ENCODE data around the gene CHRNA9. TPM values are rescaled to one million over a fixed set of nuclear protein-coding genes. Genes with fewer than 3 reads are reported as not detected.

The CHRNA9 gene
- total and polyA plus RNA-seq, 2 of the 4 experiments (the other 2 are of a cell fraction): not detected

DNA sequence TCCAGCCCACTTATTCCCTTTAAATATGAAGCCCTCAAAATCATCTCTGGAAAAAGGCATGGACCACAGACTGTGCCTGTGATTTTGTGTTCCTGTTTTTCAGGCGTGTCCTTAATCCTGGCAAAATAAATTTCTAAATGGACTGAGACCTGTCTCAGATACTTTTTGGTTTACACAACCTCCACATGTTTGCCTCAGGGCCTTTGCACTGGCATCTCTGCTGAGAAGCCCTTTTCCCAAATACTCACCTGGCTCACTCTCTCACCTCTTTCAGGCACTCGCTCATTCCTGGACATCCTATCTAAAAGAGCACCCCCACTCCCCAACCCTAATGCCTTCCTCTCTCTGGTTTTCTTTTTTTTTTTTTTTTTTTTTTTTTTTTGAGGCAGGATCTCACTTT lies 40.5 kb downstream of the CHRNA9 start:
- dilution Hi-C loops (cut with HindIII; ENCODE audit: low sequenced_read_pairs, unreplicated experiment): no loop called here

More for the DNA sequence above, 40.5 kb downstream of the CHRNA9 start:
- no peaks in the 10 kb centered on the region for H3K79me1 ChIP-seq (ENCODE audit: low read depth in 1 of 2, low read length in 2 of 2)
- no peak overlapping the region for H3K56ac ChIP-seq (ENCODE audit: extremely low read depth, insufficient read depth, low read length)
- DNase-seq (no peak), ATAC-seq (ENCODE audit: low read depth) (no peak)
- no peak overlapping the region for H2AFZ ChIP-seq (replicated peaks; ENCODE audit: low read length, poor library complexity)
- H3K4me2 ChIP-seq (ENCODE audit: low read depth, low read length): no peak overlapping the region
- BruUV-seq (replicated peaks): no TSS peak
- H3K14ac ChIP-seq (replicated peaks; ENCODE audit: low read depth, low read length): no peak overlapping the region
- no peaks in the 10 kb centered on the region for H3K4me1 ChIP-seq (ENCODE audit: control insufficient read depth, insufficient read depth, low read length)
- H4K20me1 ChIP-seq (ENCODE audit: insufficient read depth, low read length): no peaks in the 10 kb centered on the region
- H2BK120ac ChIP-seq (ENCODE audit: low read depth, low read length): no peak overlapping the region
- WGBS, 2 experiments (ENCODE audit: extremely low coverage in 2 of 2, insufficient read length in 1 of 2): no CpG with 5 or more reads among the region's 2 CpGs
- H3K9me3 ChIP-seq (ENCODE audit: control insufficient read depth, insufficient read depth, low read length): no peaks in the 10 kb centered on the region
- H3K9me1 ChIP-seq (ENCODE audit: insufficient read depth, low read length): 0 out of 2 replicates have a peak, but pooled peaks cover 3% of the 10 kb centered on the region
- no peak for TF ChIP-seq RFX5 (IDR thresholded peaks at IDR 0.05; ENCODE audit: low read depth, low read length)
- no peak overlapping the region for H2AK5ac ChIP-seq (ENCODE audit: low read depth, low read length)
- no peak overlapping the region for H4K5ac ChIP-seq (ENCODE audit: low read depth, low read length)
- no peak overlapping the region for H4K91ac ChIP-seq (ENCODE audit: insufficient read depth, low read depth, low read length)
- in situ Hi-C loops (cut with MboI; ENCODE audit: low sequenced_read_pairs): no loop called here
- H3K18ac ChIP-seq (ENCODE audit: low read depth, low read length): no peak overlapping the region
- H3K36me3 ChIP-seq (ENCODE audit: control insufficient read depth, insufficient read depth, low read length): no peaks in the 10 kb centered on the region
- no peak overlapping the region for H3K4ac ChIP-seq (ENCODE audit: low read depth, low read length)
- peaks cover 4% of the 10 kb centered on the region for H3K27me3 ChIP-seq (ENCODE audit: control insufficient read depth, insufficient read depth, low read length)
- H3K4me3 ChIP-seq (ENCODE audit: insufficient read depth, low read depth, low read length): no peak overlapping the region
- no peak overlapping the region for H4K8ac ChIP-seq (ENCODE audit: low read depth in 2 of 2, low read length in 2 of 2)
- H2AK9ac ChIP-seq (replicated peaks; ENCODE audit: low read depth, low read length, poor library complexity): no peak overlapping the region
- H3K27ac ChIP-seq (ENCODE audit: insufficient read depth, low read length): no peak overlapping the region
- H2BK20ac ChIP-seq (ENCODE audit: low read depth, low read length): no peak overlapping the region
- CTCF ChIA-PET: no interaction called here
- intact Hi-C loops (cut with micrococcal nuclease): no loop called here
- POLR2A ChIA-PET (ENCODE audit: unreplicated experiment): no interaction called here
- H3K23ac ChIP-seq (ENCODE audit: low read depth, low read length): no peak overlapping the region
- H2BK15ac ChIP-seq (ENCODE audit: low read depth, low read length): no peak overlapping the region
- no peak overlapping the region for H3K9ac ChIP-seq (ENCODE audit: low read depth, low read length)
- H2BK5ac ChIP-seq (ENCODE audit: low read depth, low read length, poor library complexity, severe bottlenecking): no peak overlapping the region

Measured in IMR-90 (cell line).